NCI-H128 (cell line): ENCODE data around the gene RAD51B.

Experiments
- DNase-seq: peaks from one replicate; lab custom pipeline; 2025; ENCODE audit not compliant: unreplicated experiment; lab: John Stamatoyannopoulos, UW

Gene RAD51B

DNA sequence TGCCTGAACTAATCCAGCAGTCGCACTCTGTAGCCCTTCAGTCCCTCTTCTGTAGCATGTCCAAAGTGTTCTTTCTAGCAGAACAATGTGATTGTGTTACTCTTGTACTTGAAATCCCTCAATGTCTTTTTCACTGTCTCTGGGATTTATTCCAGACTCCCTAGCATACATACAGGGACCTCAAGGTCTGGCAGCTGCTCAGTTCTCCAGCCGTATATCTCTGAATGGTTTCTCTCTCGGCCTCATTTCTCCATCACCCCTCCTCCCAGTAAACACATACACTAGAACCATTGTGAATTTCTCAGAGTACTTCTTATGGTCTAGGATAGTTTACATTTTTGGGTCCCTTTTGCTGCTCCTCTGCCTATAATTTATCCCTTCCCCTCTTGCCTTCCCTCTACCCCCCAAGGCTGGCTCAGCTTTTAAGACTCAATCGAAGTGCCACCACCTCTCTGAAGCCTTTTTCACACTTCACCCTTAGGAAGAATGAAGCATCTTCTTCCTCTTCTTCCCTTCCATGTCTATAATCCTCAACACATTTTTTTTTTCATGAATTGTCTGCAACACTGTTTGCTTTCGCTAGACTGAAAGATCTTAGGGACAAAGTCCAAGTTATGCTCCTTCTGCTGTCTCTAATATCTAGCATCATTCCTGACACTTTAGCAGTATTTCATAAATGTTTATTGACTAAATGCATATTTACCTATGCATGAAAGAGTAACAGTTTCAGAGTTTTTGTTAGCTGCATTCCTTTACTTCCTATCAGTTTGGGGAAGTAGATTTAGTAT lies 527.2 kb downstream of the RAD51B start:
- DNase-seq: no peak

DNA sequence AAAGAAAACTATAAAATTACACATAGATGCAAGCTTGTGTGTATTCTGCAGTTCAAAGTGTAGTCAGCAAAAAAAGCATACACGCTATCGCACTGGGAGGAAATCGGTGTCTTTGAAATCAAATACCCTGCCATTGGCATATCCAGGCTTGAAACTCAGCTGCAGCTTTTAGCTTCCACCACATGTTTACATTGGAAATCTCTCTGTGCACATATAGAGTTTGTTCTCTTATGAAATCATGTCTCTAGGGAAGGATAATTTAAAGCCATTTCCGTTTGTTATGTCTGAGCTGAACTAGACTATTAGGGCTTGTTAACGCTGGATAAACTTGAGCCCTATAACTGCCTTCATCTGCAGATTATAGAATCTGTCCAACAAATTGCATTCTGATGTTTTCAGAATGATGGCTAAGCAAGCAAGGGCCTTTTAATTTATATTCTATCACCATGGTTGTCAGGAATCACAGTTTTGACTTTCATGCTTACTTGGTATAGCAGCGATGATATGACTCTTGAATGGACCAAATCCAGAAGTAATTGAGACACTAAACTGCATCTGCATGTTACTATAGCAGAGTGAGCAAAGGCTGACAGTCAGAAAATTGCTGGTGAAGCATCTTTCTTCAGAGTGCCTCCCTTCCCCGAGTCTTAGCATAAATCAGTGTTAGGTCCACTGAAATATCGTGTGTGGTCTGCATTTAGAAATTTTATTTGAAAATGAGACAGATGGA lies 530.5 kb downstream of the RAD51B start:
- no peak for DNase-seq

DNA sequence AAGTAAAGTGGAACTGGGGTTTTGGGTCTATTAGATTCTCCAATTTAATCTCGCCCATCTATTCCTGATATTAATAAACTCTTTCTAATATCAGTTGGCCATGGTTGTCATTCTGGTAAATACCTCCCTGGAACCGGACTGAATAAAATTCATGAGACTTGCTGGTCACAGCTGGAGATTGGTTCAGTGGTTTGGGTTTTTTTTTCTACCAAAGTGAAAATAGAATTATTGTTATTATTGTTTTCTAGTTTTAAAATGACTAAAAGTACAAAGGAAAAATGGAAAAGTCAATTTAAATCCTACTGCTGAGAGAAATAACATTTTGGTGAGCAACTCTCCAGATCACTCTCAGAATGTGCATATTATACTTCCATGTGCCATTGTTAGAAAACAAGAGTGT lies 535.8 kb downstream of the RAD51B start:
- DNase-seq: no peak

DNA sequence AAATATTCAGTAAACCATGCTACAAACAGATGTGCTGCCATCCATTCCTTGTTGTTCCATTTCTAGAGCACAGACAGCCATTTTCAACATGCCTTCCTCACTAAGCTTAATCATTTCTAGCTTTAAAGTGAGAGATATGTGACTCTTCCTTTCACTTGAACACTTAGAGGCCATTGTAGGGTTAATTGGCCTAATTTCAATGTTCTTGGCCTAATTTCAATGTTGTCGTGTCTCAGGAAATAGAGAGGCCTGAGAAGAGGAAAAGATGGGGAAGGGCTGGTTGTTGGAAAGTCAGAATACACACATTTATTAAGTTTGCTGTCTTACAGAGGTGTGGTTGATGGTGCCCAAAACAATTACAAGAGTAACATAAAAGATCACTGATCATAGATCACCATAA lies 538.2 kb downstream of the RAD51B start:
- no peak for DNase-seq

DNA sequence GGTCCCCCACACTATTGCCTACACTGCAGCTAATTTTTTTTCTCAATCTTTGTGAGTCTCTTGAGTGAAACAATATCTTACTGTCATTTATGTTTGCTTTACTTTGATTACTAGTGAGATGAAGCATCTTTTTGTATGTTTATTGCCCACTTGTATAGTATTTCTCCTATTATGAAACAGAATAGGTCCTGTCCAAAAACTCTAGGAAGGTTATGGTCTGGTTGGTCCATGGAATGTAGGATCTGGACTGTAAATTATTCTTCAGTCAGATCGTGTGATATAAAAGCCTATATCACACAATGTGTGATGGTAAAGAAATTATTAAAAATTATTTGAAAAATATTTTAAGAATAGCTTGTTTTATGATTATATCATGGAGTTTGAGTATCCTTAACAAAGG lies 538.9 kb downstream of the RAD51B start:
- DNase-seq: no peak

DNA sequence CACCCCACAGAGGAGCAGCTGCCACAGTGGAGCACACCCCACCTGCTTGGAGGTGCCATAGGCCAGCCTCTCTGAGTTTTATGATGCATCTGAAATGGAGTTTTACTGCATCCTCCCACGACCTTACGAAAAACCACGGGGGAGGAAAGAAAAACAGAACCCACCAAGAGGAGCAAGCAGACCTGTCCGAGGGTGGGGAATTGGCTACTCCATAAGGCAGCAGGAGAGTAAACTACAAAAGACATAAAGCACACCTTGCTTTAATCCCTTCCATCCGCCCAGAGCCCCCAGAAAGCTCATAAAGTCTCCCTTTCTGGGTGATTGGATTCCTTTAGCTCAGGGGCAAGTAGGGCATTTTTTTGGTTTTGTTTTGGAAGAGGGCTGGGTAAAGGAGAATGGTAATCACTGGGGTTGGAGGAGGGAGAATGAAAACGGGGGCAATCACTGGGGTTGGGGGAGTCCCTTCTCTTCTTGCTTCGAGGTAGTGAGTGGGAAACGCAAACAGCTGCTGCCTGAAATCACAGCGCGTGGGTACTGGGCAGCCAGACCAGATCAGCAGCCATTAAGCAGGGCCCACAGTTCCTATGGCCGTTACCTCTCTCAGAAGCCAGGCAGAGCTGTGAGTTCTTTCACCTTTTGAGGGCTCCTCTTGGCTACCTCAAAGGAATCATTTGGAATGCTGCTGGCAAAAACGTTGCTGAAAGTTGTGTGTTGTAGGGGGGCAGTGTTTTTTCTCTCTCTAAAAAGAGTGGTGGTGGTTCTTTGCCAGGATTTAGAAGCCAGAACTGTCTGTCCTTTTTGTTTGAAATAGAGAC lies 539.6 kb downstream of the RAD51B start:
- DNase-seq: no peak

DNA sequence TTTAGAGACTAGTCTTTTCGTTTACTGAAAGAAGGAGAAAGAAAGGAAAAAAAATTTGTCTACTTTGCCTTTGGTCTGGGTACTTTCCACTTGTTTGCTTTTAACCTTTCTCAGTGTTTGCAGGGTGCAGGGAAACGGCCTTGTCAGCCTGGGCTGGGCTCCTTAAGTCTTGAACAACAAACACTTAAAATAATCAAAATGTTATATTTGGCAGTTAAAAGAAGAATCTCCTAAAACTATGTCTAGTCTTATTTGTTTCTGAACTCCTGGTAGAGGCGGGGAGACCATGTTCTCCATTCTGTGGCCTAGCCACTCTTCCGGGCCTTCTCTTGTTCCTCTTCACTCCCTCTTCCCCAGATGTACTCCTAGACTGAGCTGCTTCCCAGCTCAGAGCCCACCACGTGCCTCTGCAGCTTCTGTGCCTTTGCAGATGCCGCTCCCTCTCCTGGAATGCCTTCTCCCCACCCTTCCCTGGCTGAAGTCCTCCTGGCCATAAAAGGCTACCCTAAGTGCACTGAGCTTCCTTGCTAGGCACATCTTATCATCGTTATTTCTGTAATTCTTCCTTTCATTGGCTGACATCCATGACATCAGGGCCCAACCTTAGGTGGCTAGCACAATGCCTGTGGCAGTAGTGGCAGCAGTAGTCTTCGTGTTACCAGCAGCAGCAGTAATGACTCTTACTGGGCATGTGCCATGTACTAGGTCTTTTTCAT lies 540.4 kb downstream of the RAD51B start:
- DNase-seq: no peak

DNA sequence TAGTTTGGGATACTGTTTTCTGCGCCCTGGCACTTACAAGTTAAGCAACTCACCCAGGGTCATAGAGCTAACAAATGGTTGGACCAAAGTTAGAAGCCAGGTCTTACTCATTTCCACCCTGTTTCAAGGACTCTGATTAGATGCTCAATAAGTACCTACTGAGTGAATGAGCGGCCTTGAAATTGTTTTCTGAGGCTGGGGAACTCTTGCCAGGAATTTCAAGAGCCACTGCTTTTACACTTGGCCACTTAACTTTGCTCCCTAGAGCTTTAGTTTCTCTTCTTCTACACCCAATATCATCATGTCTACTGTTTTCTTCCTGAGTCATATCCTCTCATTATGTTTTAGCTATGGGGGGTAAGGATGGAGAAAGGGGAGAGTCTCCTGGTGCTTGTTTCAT lies 541.7 kb downstream of the RAD51B start:
- DNase-seq: no peak

DNA sequence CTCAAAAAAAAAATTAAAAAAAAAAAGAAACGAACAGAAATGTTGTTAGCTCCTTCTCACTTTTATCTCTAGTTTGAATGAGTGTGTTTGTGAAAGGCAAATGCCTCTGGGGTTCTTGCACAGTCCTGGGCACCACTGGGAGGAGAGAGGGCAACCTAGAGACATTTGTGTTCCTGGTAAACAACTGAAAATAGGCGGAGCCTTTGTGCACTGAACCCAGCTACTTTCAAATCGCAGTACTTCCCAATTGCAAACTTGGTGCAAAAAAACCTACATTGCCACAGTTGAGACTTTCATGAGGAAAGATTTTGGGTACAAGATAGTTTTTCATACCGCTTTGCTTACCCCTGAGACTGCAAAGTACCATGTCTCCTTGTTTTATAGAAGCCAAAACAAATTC lies 543.3 kb downstream of the RAD51B start:
- no peak for DNase-seq

DNA sequence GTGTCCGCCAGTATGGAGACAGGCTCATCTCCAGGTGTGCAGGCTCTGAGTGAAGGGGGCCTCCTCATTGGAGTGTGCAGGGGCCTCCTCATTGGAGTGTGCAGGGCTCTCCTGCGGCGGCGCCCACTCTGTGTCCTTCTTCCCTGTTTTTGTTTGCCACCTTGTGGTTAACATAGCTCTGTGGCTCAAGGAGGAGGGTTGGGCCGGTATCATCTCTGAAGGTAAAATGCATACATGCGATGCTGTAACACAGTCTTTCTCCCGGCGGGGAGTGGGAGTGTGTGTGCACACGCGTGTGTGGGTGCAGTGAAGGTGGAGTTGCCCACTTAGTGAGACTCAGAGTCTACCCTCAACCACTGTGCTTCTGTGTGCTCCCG lies 543.9 kb downstream of the RAD51B start:
- DNase-seq: no peak

DNA sequence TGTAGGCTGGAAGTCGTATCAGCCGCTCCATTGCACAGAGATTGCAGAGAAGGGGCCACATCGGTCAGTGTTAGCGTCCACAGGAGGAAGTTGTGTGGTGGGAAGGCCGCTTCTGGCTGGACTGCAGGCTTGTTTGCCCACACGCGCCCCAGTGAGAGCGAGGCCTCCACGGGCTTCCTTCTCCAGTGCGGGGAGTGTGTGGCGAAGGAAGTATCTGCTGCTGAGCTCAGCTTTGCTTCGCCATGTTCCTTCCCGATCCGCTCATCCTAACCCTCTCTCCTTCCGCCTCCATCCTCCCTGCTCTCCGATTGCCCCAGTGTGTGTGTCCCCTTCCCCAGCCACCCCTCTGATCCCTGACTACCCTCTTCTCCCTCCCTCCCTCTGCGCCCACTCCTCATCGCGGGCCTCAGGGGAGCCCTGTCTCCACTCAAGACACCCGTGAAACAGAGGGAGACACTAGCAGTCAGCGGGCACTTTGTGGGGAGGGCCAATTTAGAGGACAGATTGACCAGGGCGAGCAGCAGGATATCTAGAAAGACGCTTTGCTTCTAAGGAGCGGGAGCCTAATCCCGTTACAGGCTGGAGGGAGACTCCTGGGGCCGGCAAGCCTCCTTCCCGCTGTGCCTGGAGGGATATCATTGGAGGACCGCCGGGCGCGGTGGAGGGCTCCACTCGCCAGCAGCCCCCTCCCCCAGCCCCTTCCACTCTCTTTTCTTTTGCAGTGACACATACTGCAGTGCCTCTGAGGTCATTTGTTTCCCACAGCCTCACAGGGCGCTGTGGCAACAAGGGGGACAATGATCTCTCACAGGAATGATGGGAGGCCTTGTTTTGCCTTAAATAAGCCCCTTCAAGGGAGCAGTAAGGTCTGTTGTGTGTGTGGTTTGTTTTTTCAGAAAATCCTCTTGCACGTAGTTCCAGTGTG lies 544.5 kb downstream of the RAD51B start:
- DNase-seq: no peak

DNA sequence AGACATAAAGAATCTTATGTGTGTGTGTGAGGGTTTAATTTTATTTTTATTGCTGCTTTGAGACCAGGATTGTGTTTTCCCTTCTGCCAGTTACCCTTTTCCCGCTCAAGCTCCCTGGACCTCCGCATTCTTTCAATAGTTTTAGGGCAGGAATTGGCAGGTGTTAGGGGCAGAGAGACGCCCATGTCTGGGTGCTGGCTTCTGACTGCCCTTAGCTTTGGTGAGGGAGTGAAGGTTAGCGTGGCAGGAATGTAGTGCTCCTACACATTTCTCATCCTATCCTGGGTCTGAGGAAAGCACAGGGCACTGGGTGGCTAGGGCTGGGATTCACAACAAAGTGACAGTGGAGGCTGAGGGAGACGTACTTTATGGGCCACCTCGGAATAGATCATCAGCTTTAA lies 545.2 kb downstream of the RAD51B start:
- DNase-seq: no peak

DNA sequence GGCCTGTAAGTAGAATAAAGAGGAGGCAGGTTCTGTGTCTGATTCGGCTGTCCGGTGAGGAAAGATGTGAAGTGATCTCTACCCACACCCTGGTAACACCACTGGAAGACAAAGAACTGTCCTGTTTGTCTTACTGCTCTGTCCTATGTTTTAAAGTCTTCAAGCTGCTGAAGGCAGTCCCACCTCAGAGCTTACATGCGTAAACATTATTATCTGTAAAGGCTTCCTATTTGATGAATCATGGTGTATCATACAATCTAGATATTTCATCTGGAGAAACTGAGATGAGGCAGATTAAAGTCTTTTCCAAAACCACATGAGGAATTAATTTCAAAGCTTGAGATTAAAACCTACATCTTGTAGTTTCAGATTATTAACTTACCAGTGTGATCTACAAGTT lies 545.6 kb downstream of the RAD51B start:
- DNase-seq: no peak

DNA sequence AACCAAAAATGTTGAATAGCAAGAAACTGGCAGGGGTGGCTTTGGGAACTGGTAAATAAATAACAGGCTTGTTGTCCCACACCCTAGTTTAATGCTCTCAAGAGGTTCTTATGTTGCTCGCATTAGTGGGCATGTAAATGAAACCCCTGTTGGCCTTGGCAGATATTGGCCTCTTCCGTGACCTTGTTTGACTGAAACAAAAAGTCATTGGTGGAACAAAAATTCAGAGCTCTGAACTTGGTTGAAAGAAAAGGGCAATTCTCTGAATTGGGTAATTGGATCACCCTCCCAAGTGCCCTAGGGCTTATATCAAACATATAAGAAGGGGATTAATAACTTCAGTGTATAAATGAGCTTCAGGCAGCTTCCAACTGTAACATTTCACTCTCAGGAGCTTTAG lies 547.1 kb downstream of the RAD51B start:
- no peak for DNase-seq

DNA sequence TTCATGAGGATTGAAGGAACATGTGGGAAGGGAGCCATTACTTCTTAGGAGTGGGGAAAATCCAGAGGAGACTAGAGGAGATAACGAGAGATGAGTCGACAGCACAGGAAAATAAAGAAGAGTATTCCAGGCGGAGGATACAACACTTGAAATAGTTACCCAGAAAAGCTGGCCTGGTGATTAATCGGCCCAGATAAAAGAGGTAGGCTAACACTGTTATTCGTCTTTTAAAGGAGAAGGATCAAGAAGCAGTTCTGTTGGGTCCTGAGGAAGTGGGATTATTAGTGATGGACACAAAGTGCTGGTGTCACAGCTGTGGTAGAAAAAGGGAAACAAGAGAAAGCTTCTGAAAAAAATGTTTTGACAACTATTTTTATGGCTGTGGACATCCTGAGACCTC lies 548.0 kb downstream of the RAD51B start:
- no peak for DNase-seq

DNA sequence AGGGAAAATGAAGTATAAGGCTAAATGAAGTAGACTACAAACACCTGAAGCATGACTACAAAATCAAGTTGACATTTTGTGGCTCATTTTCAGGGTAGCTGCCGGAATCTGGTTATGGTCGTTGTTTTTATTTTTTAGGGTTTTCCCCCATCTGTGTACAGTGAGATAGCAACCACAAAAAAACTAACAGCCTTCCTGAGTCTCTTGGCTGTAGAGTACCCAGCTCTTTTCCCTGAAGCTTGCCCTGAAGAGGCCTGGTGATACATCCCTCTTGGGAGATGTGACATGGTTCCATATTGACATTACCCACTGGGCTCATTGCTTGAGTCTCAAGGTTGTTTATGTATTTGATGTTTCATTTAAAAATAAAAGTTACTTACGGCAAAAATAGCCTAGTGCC lies 549.3 kb downstream of the RAD51B start:
- DNase-seq: no peak

DNA sequence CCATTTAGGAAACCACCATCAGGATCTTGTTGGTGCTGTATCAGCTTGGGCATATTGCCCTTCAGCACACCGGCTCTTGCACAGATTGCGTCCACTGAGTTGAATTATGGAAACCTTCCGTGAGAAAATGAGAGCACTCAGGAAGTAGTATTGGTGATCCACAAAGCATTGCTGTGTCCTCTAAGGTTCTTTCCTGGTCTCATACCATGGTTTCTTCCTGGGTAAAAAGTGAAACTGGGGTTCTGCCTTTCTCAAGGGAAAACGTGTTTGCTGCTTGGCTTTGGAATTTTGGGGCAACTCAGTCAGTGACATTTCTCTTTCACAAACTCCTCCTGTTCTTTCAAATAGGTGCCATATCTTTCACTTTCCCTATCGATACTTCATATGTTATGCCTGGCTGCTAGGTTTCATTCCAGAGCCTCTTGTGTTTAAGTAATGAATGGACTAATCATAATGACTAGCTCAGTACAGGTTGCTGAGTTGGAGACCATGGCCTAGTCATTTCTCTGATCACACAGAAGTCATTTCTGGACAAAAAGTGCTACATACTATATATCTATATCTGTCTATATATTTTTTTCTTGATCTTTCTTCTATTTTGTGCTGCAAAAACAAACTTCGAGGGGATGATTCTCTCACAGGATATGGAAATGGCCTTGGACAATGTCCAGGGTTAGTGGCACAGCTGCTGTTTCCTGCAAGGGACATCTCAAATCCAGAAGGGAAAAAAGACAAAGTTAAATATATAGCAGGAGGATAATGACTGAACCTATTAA lies 549.9 kb downstream of the RAD51B start:
- no peak for DNase-seq

DNA sequence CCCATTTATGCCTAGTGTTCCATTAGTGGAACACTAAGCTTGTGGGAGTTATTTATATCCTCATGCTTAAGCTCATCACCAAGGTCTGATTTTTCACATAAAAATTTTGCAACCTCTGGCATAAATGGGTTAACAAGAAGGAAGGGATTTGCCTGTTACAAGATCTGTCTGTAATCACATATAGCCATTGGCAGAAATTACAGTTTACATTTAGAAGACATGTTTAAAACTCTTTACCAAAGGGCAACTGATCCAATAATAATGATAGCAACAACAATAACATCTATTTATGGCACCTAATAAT lies 550.4 kb downstream of the RAD51B start:
- DNase-seq: no peak

DNA sequence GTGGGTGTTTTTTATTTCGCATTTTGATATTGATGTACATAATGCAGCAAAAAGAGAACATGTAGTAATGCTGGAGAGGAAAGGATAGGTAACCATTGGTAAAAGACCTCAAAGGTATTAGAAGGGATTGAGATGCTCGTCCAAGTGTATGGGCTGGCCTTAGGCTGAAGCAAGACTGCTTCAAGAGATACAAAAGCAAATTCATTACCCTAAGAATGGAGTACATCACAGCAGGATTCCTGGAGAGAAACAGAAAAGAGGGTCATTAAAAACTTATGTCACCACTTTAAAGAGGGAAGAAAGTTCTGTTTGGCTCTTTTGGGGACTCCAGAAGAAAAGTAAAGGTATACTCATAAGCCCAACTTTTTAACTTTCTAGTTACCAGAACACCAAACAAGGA lies 552.8 kb downstream of the RAD51B start:
- no peak for DNase-seq
